ENCODE results near the gene AFF2. TPM values are rescaled to one million over a fixed set of nuclear protein-coding genes. Genes with fewer than 3 reads are reported as not detected.

Gene AFF2
- total RNA-seq, 1 experiment from 2014 or later: 0.16 TPM

DNA sequence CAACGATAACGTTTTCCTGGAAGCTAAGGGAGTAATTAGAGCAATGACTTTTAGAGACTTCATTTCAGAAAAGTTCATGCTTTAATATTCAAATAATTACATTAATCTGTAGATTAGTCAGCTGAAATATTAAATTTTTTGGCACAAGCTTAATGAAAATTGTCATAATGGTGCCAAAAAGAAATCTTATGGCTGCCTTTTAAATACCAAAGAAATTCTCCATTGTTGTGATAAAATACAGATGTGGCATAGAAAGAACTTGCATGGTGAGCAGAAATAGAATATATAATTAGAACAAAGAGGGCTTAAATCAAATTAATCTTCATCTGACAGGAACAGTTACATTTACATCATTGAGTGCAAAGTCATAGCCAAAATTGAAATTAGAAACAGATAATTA, 263.5 kb downstream of the AFF2 start:
- POLR2A ChIA-PET: no interaction called here
- Histone ChIP-seq H3K9me3 (no peaks in the 10 kb centered on the region), H3K4me3 (ENCODE audit: low read depth, low read length) (no peak overlapping the region), H3K36me3 (ENCODE audit: control insufficient read depth, insufficient read depth, low read length) (no peaks in the 10 kb centered on the region), H3K4me1 (no peaks in the 10 kb centered on the region), H3K27me3 (replicated peaks; ENCODE audit: control insufficient read depth, insufficient read depth, low read length) (no peaks in the 10 kb centered on the region)
- no peak for TF ChIP-seq CTCF (IDR thresholded peaks at IDR 0.05; ENCODE audit: insufficient read depth in 1 of 2, low read depth in 1 of 2, low read length in 1 of 2, severe bottlenecking in 1 of 2, unreplicated experiment in 1 of 2)
- BruUV-seq (replicated peaks): no TSS peak
- intact Hi-C loops (cut with micrococcal nuclease; ENCODE audit: unreplicated experiment): no loop called here
- Mint-ChIP-seq H3K4me1 (ENCODE audit: low read depth, unreplicated experiment) (no peaks in the 10 kb centered on the region), H3K27ac (ENCODE audit: unreplicated experiment) (no peak overlapping the region), H3K4me3 (ENCODE audit: unreplicated experiment) (no peak overlapping the region), H3K9me3 (ENCODE audit: unreplicated experiment) (no peaks in the 10 kb centered on the region), H3K36me3 (ENCODE audit: insufficient read depth, unreplicated experiment) (no peaks in the 10 kb centered on the region), H3K27me3 (ENCODE audit: insufficient read depth, unreplicated experiment) (peaks cover 2% of the 10 kb centered on the region)
- DNase-seq: no peak
- CTCF ChIA-PET: no interaction called here

- Histone ChIP-seq H3K27me3 (replicated peaks; ENCODE audit: control insufficient read depth, insufficient read depth, low read length) (no peaks in the 10 kb centered on the region), H3K4me1 (no peaks in the 10 kb centered on the region), H3K4me3 (ENCODE audit: low read depth, low read length) (no peak overlapping the region), H3K36me3 (ENCODE audit: control insufficient read depth, insufficient read depth, low read length) (no peaks in the 10 kb centered on the region), H3K9me3 (no peaks in the 10 kb centered on the region)
- POLR2A ChIA-PET: no interaction called here
- no peaks in the 10 kb centered on the region for H3K4me1 Mint-ChIP-seq (ENCODE audit: low read depth, unreplicated experiment)
- no peaks in the 10 kb centered on the region for H3K36me3 Mint-ChIP-seq (ENCODE audit: insufficient read depth, unreplicated experiment)
- CTCF ChIA-PET: no interaction called here
- peaks cover 2% of the 10 kb centered on the region for H3K27me3 Mint-ChIP-seq (ENCODE audit: insufficient read depth, unreplicated experiment)
- no peak for DNase-seq
- H3K4me3 Mint-ChIP-seq (ENCODE audit: unreplicated experiment): no peak overlapping the region
- H3K9me3 Mint-ChIP-seq (ENCODE audit: unreplicated experiment): no peaks in the 10 kb centered on the region
- no peak for TF ChIP-seq CTCF (IDR thresholded peaks at IDR 0.05; ENCODE audit: insufficient read depth in 1 of 2, low read depth in 1 of 2, low read length in 1 of 2, severe bottlenecking in 1 of 2, unreplicated experiment in 1 of 2)
- H3K27ac Mint-ChIP-seq (ENCODE audit: unreplicated experiment): no peak overlapping the region
- intact Hi-C loops (cut with micrococcal nuclease; ENCODE audit: unreplicated experiment): no loop called here
- BruUV-seq (replicated peaks): no TSS peak
These were observed 267.9 kb downstream of the AFF2 start for GRCh38 chrX:148768296-148768695.

DNA sequence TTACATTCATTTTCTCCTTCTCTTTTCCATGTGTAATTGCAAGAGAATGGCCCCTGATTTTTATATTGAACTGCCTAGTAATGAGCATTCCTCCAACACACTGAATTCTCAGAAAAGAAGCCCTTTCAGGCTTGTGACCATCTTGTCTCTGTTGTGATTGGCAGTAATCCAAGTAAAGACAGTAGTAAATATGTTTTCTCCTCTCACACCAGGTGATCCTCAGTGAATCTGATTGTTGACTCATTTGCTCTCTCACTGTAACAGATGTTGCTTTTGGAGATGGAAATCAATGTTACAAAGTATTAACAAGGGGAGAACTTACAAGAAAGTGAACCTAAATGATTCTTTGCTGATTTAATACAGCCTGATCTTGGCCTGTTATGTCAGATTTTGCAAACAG, 271.0 kb downstream of the AFF2 start:
- no peaks in the 10 kb centered on the region for H3K4me1 ChIP-seq
- no peak overlapping the region for H3K4me3 ChIP-seq (ENCODE audit: low read depth, low read length)
- no peaks in the 10 kb centered on the region for H3K9me3 ChIP-seq
- ChIA-PET CTCF (no interaction called here), POLR2A (no interaction called here)
- no TSS peak for BruUV-seq (replicated peaks)
- Mint-ChIP-seq H3K27ac (ENCODE audit: unreplicated experiment) (no peak overlapping the region), H3K4me3 (ENCODE audit: unreplicated experiment) (no peak overlapping the region), H3K9me3 (ENCODE audit: unreplicated experiment) (no peaks in the 10 kb centered on the region), H3K4me1 (ENCODE audit: low read depth, unreplicated experiment) (no peaks in the 10 kb centered on the region), H3K27me3 (ENCODE audit: insufficient read depth, unreplicated experiment) (peaks cover 8% of the 10 kb centered on the region), H3K36me3 (ENCODE audit: insufficient read depth, unreplicated experiment) (no peaks in the 10 kb centered on the region)
- no peaks in the 10 kb centered on the region for H3K27me3 ChIP-seq (replicated peaks; ENCODE audit: control insufficient read depth, insufficient read depth, low read length)
- TF ChIP-seq CTCF (IDR thresholded peaks at IDR 0.05; ENCODE audit: insufficient read depth in 1 of 2, low read depth in 1 of 2, low read length in 1 of 2, severe bottlenecking in 1 of 2, unreplicated experiment in 1 of 2): no peak
- no peaks in the 10 kb centered on the region for H3K36me3 ChIP-seq (ENCODE audit: control insufficient read depth, insufficient read depth, low read length)
- no peak for DNase-seq
- intact Hi-C loops (cut with micrococcal nuclease; ENCODE audit: unreplicated experiment): no loop called here
